Measurements from ENCODE around the gene AGBL1.
A peak's percentile ranks its signal among the peaks of the same experiment; 100 is the strongest.
"Not testable (repeated sequence)": the region's sequence is repeated elsewhere in the genome, so short reads cannot be mapped to it uniquely, and the experiment has no call there.

The AGBL1 gene

DNA sequence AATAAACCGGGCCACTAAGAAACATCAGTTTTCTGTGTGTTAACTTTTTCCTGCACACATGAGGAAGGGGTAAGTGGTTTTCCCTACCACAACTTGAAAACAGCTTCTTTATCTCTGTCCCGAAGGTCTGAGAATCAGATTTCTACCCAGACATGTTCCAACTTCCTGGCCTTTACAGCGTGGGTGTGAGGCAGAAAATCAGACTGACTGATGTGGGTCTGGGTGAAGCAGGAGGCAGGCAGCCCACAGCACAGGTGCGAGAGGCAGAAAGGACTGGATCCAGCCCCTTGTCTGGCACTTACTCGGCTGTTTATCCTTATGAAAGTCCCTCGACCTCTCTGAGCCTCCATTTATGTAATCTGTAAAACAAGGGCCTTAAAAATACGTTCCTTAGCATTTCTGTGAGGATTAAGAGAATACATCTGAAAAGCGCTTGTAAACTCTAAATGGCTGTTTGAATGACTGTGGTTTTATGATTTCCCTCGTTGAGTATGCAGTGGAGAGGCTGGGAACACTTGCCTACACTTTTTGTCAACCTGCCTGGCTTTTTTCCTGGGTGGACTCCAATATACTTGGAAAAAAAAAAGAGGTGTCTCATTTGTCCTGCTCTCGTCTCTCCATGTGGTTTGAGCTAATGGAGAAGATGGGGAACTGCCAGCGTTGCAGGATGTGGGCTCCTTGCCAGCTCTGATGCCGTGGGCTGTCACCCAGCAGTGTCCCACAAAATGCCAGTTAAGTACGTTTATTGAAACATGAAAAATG lies 3.1 kb downstream of the AGBL1 start:
- no peak for DNase-seq

DNA sequence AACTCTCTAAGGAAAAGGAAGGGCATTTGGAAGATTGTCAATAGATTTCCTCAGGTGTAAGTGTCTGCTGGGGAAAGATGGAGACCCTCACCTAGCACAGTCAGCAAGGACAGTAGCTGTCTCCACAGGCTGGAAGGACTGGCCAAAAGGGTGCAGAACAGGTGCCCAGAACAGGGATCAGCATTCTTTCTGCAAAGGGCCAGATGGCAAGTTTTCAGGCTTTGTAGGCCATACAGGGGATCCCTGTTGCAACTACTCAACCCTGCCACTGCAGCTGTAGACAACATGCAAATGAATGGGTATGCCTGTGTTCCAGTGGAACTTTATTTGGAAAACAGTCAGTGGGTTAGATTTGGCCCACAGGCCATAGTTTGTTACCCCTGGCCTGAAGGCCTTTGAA lies 8.1 kb downstream of the AGBL1 start:
- no peak for DNase-seq

DNA sequence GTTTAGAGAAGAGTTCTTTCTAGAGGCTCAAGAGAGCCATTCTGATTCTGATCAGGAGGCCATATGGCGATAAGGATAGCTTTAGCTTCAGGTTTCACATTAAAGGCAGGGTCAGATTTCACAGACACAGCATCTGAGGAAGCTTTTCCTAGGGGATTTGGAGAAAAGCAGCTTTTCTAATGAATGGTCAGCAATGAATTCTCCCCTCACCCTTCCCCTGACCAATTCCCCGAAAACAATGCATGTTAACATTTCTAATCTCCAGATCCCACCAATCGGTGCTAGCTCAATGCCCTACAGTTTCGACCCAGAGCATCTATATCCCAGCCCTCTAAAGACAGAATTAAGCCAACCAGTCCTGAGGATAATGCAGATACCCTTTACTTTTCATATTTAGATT lies 9.8 kb downstream of the AGBL1 start:
- DNase-seq, result no peak

DNA sequence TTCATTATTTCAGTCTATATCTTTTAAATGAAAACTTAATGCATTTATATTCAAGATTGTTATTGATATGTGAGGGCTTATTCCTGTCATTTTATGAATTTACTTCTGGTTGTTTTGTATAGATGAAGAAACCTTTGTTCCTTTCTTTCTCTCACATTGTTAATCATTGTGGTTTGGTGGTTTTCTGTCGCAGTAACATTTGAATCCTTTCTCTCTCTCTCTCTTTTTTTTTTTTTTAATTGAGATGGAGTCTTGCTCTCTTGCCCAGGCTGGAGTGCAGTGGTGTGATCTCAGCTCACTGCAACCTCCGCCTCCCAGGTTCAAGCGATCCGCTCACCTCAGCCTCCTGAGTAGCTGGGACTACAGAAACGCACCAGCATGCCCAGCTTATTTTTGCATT lies 22.1 kb downstream of the AGBL1 start:
- no peak for DNase-seq

DNA sequence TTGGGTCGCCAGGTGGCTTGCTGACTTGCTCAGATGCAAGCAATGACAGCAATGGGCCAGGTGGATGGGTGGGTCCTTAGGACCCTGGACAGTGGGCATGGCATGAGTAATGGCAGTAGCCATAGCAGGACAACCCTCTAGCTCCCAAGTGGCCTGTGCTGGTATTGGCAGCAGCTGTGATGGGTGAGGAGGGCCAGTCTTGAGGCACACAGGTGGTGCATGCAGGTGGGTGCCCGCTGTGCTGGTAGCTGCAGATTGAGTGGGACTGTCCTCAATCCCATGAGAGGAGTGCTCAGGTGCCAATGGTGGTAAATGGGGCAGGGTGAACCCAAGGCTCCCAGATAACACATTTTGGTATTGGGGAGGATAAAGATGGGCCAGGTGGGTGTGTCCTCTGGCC lies 24.2 kb downstream of the AGBL1 start:
- DNase-seq, result no peak

DNA sequence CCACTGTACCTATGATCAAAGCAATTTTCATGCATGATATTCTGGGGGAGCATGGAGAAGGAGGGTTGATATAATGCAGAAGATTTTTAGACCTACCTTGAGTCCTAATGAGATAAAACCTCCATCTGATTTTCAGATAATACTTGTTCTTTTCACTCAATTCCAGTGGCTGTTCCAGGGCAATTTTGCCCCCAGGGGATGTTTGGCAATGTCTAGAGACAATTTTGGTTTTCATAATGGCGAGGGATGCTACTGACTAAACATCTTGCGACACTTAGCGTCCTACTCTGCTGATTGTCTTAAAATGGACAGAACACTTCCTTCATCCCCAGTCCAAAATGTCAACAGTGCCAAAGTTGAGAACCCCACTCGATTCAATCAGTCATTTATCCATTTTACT lies 26.6 kb downstream of the AGBL1 start:
- DNase-seq, result no peak

DNA sequence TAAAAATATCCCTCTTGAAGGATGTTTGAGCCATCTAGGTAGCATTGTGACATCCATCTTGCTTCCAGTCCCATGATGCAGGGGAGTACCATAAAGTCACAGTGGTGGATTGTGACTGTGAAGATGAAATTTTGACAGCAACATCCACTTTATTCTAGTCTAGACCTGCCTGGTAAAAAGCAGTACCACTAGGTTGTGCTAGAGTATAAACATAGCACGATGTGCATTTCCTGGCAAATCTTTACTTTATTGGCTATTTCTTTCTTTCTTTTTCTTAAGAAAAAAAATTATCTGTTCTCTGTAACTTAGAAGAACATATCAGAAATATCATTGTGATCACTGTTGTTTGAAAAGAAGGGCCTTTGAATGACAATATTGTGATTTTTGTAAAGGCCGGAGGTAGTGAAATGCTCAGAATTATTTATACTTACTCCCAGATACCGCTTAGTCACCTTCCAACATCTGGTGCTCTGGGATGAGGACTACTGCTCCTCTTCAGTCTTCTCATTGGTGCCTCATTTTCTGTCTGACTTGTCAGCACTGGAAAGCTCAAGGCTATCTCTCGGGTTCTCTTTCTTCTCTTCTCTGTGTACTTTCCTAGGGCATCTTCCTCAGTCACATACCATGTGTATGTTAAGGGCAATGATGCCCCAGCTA lies 35.6 kb downstream of the AGBL1 start:
- DNase-seq, result no peak

DNA sequence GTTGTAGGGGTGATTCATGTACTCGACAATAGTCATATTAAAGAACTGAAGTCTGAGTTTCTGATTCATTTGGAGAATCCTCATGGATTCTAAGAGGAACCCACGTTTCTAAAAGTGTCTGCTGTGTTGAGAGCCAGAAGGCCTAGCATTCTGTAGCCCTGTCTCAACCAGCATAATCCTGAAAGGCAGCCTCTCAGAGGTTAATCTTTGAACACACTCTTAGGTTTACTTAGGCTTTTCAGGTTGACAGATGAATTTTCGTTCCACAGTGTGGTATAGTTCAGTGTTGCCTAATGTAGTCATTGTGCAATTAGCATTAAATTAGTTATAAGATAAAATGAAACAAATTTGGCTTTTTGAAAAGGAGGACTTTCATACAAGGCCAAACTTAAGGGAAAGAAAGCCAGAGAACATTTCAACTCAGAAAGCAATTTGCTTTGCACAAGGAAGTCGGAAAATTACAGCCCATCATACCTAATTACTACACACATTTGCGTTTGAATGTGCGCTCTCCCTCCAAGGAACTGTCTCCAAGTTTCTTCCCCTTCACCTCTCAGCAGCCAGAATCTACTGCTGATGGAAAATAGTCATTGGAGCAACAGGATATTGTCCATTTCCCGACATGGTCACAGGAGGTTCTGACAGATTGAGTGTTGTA lies 42.0 kb downstream of the AGBL1 start:
- no peak for DNase-seq

DNA sequence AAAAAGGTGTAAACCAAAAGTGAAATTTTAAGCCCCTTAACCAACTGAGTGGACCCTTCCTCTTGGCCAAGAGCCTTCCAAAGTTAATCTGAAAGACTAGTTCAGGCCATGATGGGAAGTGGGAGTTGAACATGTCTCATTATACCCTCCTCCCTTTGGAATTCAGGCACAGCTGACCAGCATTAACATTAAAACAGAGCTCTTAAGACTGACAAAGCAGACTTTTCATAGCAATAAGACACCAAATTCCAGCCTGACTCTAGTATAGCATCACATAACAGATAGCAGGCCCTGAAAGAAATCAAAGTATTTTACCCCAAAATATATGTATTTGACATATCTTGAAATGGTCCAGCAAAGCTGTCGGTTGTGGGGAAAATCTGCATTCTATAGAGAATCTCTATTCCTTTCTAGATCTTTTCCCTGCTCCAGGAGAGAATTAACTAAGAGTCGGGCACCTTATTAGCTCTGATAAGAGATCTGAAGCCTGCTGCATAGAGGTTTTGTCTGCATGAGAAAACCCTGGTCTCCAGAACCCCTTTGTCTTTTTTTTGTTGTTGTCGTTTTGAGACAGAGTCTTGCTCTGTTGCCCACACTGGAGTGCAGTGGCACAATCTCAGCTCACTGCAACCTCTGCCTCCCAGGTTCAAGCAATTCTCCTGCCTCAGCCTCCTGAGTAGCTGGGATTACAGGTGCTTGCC lies 43.2 kb downstream of the AGBL1 start:
- DNase-seq, result not testable (repeated sequence)

DNA sequence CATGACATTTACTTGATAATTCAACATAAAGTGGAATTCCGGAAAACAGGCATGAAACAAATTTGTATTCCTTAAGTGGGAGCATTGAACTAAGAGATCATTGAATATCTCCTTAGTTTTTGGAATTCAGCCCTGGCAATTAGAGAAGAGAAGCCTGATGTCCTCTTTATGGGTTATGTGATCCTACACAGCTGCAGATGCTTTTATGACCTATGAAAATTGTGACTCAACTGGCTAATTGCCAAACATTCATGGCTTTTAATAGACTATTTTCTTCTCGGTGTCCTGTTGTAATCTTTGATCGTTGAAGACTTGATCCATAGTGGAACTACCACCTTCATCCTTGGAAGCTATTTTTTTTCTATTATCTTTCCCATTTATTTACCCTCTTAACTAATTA lies 46.1 kb downstream of the AGBL1 start:
- no peak for DNase-seq

DNA sequence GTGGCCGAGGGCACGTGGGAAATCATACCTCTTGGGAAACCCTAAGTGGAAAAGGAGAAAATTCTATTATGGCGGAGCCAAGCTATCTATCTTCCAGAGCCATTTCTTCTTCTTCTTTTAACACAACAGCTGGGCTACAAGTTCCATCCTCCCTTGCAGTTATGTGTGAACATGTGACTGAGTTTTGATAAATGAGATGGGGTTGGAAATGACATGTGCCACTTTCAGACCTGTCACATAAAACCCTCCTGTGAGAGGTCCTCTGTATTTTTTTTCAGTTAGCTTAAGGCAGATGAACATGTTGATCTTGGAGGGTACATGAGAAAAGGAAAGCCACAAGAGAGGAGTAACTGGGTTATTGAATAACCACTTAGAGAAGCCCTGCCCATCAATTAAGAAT lies 47.9 kb downstream of the AGBL1 start:
- no peak for DNase-seq

DNA sequence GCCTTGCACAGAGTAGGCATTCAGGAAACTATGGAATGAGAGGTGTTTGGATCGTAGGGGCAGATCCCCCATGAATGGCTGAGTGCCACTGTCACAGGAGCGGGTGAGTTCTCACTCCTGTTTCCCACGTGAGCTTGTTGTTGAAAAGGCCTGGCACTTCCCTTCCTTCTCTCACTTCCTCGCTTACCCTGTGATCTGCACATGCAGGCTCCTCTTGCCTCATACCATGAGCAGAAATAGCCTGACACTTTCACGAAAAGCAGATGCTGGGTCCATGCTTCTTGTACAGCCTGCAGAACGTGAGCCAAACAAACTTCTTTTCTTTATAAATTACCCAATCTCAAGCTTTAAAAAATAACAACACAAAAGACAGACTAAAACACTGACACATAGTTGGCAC lies 55.4 kb downstream of the AGBL1 start:
- DNase-seq, result no peak

DNA sequence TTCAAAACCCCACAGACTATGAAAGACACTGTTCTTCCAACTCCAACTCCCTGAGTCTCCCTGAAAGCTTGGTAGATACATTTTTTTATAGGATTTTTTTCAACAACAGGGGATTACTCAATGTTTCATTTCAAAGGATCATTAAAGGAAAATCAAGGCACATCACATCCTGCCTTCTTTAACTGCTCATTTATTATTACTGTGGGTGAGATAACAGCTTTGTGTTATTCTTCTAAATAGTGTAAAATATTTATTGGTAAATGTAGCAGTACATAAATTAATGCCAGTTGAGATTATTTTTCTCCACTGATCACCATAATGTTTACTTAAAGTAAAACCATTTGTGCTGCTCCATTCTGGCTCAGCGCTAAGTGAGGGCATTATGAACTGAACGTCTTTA lies 57.2 kb downstream of the AGBL1 start:
- DNase-seq, result no peak

DNA sequence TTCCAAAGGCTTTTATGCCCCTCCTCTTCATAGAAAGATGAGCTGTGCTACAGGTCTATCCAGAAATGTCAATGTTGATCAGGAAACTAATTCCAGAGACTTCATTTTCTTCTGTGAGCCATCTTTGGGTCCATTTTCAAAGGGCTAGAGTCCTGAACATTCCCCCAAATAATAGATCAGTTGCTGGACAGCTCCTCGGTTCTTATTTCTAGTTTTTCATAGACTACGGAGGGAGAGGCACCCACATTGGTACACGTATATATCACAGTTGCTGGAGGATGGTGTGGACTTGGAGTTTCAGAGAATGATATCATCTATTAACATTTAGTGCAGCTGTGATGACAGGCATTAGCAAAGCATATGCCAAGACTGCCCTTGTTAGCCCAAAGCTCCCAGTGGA lies 59.1 kb downstream of the AGBL1 start:
- DNase-seq, result no peak

DNA sequence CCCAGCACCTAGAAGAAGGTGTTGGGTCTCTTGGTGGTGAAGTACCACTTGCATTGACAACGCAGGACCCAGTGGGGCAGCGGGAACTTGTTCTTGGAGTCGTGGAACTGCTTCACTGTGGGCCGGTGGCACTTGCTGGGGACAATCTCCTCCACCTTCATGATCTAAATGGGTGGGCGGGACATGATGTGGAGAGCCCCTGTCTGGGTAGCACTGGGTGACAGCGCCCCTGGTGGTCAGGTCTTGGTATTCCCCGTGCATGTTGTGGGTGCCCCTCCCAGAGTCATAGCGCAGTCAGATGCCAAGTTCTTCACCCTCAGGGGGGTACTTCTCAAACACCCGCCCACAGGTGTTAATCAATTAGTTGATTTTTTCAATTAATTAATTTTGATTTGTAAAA lies 60.2 kb downstream of the AGBL1 start:
- no peak for DNase-seq

DNA sequence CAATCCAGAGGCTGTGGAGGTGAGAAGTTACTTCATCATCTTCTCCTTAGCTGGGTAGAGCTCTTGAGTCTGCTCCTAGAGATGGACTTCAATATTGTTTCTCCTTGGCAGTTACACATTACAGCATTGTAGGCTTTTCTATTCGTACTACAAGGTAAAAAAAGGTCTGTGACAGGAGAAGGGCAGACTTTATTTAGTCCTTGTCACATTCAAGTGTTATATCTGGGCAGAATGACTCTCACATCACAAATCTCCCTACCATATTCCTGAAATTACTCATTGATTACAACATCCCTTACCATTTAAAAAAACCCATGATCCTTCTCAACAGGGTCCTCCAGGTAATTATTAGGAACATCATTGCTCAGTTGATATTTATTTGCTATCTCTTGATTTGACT lies 75.0 kb downstream of the AGBL1 start:
- no peak for DNase-seq

DNA sequence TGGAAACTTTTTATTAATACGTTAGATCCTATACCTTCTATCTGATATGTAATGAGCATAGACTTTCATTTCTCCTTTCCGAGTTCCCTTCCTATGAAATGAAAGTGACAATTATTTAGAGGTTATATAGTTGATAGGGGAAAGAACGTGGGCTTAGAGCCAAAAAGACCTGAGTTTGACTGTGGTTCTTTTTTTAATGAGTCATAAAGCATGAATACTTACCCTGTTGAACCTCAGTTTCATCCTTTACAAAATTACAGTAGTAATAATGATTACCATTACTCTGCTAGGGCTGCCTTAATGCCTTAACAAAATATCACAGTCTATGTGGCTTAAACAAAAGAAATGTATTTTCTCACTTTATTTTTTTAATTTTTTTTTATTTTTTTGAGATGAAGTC lies 75.9 kb downstream of the AGBL1 start:
- DNase-seq, result no peak

DNA sequence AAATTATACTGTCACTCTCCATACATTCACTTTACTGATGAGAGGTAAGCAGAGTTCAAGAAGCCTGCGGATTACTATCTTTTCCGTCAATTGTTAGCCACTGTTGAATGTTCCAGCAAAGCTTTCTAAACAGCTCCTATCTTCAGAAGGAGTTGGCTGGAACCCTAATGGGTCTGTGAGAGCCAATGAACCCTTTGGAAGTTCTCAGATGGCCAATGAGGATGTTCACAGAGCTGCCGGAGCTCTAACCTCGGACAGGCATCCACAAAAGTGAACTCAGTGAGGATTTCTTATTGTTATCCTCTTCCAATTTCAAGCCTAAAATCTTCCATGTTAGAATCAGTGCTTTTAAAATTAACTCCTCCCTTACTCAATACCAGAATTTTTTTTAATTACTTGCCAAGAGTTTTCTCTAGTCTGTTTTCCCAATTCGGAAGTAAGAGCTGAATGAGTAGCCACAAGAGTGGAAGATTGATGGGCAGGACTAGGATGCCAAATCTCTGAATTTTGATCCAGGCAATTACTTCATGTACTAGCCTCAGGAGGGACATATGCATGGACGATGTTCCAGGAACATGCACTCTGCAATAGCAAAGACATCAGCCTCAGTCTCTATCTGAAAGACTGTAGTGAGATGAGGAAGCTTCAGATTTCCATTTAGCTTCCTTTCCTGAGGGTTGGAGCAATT lies 78.1 kb downstream of the AGBL1 start:
- DNase-seq, result no peak

DNA sequence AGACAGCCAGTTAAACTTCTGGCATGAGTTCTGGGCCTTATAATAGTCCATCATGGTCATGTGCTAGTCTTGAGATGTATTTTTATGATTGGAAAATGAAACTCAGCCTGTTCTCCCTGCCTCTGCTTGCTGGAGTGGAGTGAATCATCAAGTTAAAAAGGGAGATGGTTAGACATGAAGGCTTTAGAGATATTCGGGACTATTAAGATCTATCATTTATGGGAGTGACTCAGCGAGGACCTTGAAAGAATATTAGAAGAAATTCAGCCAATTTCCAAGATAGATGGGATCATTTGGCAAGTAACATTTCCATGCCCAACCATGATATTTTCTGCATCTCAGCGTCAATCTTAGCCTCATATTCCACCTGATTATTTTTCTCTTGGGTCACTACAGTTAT lies 79.8 kb downstream of the AGBL1 start:
- no peak for DNase-seq

DNA sequence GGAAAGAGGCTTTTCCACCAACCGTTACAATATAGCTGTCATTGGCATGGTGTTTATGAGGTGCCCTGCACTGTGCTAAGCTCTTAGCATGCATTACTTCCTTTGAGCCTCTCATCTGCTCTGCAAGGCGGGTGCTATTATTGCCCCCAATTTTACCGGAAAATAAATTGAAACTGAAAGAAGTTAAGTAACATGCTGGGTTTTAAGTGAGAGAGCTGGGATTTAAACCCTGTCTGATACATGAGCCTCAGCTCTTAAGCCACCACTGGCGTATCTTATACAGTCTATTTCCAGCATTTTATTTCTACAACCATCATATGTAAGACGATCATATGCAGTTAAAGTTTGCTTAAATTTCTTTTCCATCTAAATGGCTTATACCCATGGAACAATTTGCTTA lies 81.6 kb downstream of the AGBL1 start:
- no peak for DNase-seq

DNA sequence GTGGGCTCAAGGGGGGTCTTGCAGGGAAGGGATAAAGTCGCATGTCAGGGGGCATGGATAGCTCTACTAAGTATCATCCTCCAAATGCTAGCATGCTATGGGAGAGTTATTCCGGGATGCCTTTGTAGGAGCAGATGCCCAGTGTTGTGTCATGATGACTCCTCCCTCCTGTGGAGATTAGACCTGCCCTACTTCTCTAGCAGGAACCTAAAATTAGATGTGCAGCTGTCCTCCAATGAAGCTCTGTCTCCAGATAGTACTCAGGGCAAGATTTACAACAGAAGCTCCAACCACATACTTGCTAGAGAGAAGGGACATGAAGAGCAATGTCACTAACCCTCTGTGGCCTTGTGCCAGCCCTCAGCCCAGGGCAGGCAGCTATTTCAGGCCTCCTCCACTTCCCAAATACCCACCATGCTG lies 82.5 kb downstream of the AGBL1 start:
- DNase-seq, result no peak

DNA sequence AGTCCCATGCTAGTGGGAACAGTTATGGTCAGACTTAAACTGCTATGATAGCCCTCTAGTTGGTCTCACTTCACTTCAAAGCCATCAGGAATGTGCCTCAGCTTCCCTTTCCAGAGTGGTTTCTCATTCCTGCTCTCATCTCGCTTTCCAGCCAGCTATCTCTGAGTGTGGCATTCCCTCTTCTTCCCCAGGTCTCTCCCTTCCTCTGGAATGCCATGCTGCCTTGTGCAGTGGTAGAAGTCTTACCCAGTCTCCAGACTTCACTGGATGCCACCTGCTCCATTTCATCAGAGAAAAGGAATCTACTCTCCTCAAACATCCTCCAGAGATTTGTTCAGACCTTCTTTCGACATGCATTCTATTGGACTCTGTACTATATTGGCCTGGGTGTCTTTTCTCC lies 83.0 kb downstream of the AGBL1 start:
- DNase-seq, result no peak

DNA sequence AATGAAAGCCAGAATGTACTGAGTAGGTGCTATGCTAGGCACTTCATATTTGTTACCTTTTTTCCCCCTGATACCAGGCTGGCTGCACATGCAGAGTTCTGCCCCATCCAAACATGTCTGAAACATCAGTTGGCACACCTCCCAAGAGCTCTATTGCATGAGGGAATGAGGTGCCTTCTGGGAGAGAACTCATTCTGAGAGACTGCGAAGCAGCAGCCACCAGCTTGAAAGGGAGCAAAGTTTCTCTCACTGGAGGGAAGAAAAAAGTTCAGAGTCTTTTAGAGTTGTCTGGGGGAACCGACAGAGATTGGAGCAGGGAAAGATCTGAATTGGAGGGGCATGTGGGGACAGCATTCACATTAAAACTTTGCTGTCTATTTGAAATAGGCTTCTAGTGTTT lies 84.1 kb downstream of the AGBL1 start:
- DNase-seq, result peak; percentile 2
